Vagina (tissue), 2 donors: ENCODE results near the gene XKR7.

Source experiments
- POLR2A ChIP-seq, 2 donors: fragments of 450-650 bp; IDR thresholded peaks; one replicate each; pipeline ENCODE4 v1.6.1; 2017; ENCODE audit warnings: antibody characterized with exemption in 2 of 2, mild to moderate bottlenecking in 2 of 2, moderate library complexity in 2 of 2
- POLR2AphosphoS5 ChIP-seq, 2 donors: sonication (generic); formaldehyde crosslinking; IDR thresholded peaks; one replicate each; pipeline ENCODE4 v1.9.0; 2017; ENCODE audit warnings: antibody characterized with exemption in 2 of 2, mild to moderate bottlenecking in 2 of 2, low read depth in 1 of 2; ENCODE audit not compliant: insufficient read depth in 1 of 2
- TF ChIP-seq, protein P1 (sequence below), 3 experiments: fragments of 450-650 bp in 2 of 3; fragments of 200-600 bp in 1 of 3; sonication (generic) in 1 of 3; IDR thresholded peaks; one replicate each; pipeline ENCODE4 v1.5.1; 2017 to 2019; ENCODE audit warnings: antibody characterized with exemption in 3 of 3, mild to moderate bottlenecking in 2 of 3, moderate library complexity in 2 of 3

DNA sequence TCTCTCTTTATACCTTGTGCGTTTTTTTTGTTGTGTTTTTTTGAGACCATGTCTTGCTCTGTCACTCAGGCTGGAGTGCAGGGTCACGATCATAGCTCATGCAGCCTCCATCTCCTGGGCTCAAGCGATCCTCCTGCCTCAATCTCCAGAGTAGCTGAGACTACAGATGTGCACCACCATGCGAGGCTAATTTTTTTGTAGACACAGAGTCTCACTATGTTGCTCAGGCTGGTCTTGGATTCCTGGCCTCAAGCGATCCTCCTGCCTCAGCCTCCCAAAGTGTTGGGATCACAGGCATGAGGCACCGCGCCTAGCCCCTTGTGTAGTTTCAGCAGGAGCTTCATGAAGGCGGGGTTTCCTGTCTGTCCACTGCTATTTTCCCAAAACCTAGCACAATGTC lies 43.4 kb upstream of the XKR7 start:
- TF ChIP-seq, protein P1, sequence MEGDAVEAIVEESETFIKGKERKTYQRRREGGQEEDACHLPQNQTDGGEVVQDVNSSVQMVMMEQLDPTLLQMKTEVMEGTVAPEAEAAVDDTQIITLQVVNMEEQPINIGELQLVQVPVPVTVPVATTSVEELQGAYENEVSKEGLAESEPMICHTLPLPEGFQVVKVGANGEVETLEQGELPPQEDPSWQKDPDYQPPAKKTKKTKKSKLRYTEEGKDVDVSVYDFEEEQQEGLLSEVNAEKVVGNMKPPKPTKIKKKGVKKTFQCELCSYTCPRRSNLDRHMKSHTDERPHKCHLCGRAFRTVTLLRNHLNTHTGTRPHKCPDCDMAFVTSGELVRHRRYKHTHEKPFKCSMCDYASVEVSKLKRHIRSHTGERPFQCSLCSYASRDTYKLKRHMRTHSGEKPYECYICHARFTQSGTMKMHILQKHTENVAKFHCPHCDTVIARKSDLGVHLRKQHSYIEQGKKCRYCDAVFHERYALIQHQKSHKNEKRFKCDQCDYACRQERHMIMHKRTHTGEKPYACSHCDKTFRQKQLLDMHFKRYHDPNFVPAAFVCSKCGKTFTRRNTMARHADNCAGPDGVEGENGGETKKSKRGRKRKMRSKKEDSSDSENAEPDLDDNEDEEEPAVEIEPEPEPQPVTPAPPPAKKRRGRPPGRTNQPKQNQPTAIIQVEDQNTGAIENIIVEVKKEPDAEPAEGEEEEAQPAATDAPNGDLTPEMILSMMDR (IDR thresholded peaks at IDR 0.05) = no peak
- TF ChIP-seq POLR2AphosphoS5 (IDR thresholded peaks at IDR 0.05; ENCODE audit: insufficient read depth in 1 of 2, low read depth in 1 of 2) (no peak), POLR2A (IDR thresholded peaks at IDR 0.05) (no peak)
